CD4-positive, alpha-beta T cell treated with Interleukin-21 for 1 hour (primary cell): ENCODE results near the gene PCMTD2.
"Not testable (repeated sequence)": the region's sequence is repeated elsewhere in the genome, so short reads cannot be mapped to it uniquely, and the experiment has no call there.

Source experiments
- DNase-seq: peaks from one replicate; pipeline ENCODE4 v3.0.0-alpha.2; 2020

PCMTD2 gene

GRCh38 chr20:64258071-64258823 lies 2.7 kb downstream of the PCMTD2 start:
- no peak for DNase-seq

GRCh38 chr20:64260239-64260638 lies 4.7 kb downstream of the PCMTD2 start:
- DNase-seq, result no peak

- DNase-seq, result no peak
Observed at GRCh38 chr20:64261138-64261537, 5.6 kb downstream of the PCMTD2 start.

- DNase-seq, result no peak
Observed at GRCh38 chr20:64264091-64264490, 8.5 kb downstream of the PCMTD2 start.

GRCh38 chr20:64265201-64265600 lies 9.7 kb downstream of the PCMTD2 start:
- no peak for DNase-seq

- DNase-seq, result no peak
Observed at GRCh38 chr20:64266988-64267387, 11.4 kb downstream of the PCMTD2 start.

- no peak for DNase-seq
Observed at GRCh38 chr20:64268174-64268573, 12.6 kb downstream of the PCMTD2 start.

- no peak for DNase-seq
Observed at GRCh38 chr20:64269604-64270411, 14.3 kb downstream of the PCMTD2 start.

- DNase-seq, result no peak
Observed at GRCh38 chr20:64271636-64272035, 16.1 kb downstream of the PCMTD2 start.

GRCh38 chr20:64273109-64273508 lies 17.6 kb downstream of the PCMTD2 start:
- no peak for DNase-seq

- DNase-seq, result no peak
Observed at GRCh38 chr20:64276817-64277216, 21.3 kb downstream of the PCMTD2 start.

- no peak for DNase-seq
Observed at GRCh38 chr20:64277571-64278316, 22.2 kb downstream of the PCMTD2 start.

GRCh38 chr20:64278317-64278681 lies 22.8 kb downstream of the PCMTD2 start:
- no peak for DNase-seq

GRCh38 chr20:64279826-64280459 lies 24.4 kb downstream of the PCMTD2 start:
- no peak for DNase-seq

GRCh38 chr20:64280460-64280843 lies 24.9 kb downstream of the PCMTD2 start:
- DNase-seq, result no peak

- no peak for DNase-seq
Observed at GRCh38 chr20:64283646-64284045, 28.1 kb downstream of the PCMTD2 start.

- DNase-seq, result peak; percentile 80
Observed at GRCh38 chr20:64285579-64286446, 30.3 kb downstream of the PCMTD2 start.

- not testable (repeated sequence) for DNase-seq
Observed at GRCh38 chr20:64286447-64287263, 31.1 kb downstream of the PCMTD2 start.

- DNase-seq, result not testable (repeated sequence)
Observed at GRCh38 chr20:64287264-64287590, 31.7 kb downstream of the PCMTD2 start.

GRCh38 chr20:64292167-64292566 lies 36.6 kb downstream of the PCMTD2 start:
- not testable (repeated sequence) for DNase-seq

GRCh38 chr20:64303086-64303485 lies 47.5 kb downstream of the PCMTD2 start:
- DNase-seq, result not testable (repeated sequence)
